ENCODE data around the gene UBE2V1. TPM values are rescaled to one million over a fixed set of nuclear protein-coding genes. Genes with fewer than 3 reads are reported as not detected.
"Not testable (repeated sequence)": the region's sequence is repeated elsewhere in the genome, so short reads cannot be mapped to it uniquely, and the experiment has no call there.

UBE2V1 gene
- total RNA-seq, 1 donor from 2014 or later: 109 TPM

- TF ChIP-seq, protein P1, sequence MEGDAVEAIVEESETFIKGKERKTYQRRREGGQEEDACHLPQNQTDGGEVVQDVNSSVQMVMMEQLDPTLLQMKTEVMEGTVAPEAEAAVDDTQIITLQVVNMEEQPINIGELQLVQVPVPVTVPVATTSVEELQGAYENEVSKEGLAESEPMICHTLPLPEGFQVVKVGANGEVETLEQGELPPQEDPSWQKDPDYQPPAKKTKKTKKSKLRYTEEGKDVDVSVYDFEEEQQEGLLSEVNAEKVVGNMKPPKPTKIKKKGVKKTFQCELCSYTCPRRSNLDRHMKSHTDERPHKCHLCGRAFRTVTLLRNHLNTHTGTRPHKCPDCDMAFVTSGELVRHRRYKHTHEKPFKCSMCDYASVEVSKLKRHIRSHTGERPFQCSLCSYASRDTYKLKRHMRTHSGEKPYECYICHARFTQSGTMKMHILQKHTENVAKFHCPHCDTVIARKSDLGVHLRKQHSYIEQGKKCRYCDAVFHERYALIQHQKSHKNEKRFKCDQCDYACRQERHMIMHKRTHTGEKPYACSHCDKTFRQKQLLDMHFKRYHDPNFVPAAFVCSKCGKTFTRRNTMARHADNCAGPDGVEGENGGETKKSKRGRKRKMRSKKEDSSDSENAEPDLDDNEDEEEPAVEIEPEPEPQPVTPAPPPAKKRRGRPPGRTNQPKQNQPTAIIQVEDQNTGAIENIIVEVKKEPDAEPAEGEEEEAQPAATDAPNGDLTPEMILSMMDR (conservative IDR thresholded peaks at IDR 0.05; ENCODE audit: low read depth, low read length): no peak
- DNase-seq (ENCODE audit: low read depth): no peak
- no peak overlapping the region for H3K4me3 ChIP-seq (ENCODE audit: low read depth, low read length)
These were observed 27.8 kb downstream of the UBE2V1 start for GRCh38 chr20:50085146-50085480.

DNA sequence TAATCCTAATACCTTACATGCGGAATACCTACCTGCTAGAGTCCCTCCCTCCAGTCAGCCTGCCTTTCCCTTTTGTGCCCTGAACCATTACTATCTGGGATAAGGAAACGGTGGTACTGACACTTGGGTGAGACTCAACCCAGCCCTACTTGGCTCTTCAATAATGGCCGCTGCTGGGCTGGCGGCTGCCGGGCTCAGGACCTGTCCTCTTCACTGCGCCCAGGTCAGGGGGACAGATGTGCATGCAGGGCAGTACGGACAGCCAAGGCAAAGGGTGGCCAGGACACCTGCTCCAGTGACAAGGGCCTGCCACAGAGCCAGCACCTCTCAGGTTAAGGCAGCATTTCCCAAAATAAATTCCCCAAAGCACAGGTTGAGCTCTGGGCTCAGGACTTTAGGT lies 29.9 kb downstream of the UBE2V1 start:
- H3K4me3 ChIP-seq (ENCODE audit: low read depth, low read length): no peak overlapping the region
- TF ChIP-seq, protein P1 (conservative IDR thresholded peaks at IDR 0.05; ENCODE audit: low read depth, low read length): no peak

GRCh38 chr20:50082056-50082455 lies 30.9 kb downstream of the UBE2V1 start:
- H3K4me3 ChIP-seq (ENCODE audit: low read depth, low read length); DNase-seq (ENCODE audit: low read depth): not testable (repeated sequence)

More for the DNA sequence above, 29.9 kb downstream of the UBE2V1 start:
- DNase-seq (ENCODE audit: low read depth): no peak

GRCh38 chr20:50077818-50078601 lies 34.9 kb downstream of the UBE2V1 start:
- TF ChIP-seq, protein P1 (conservative IDR thresholded peaks at IDR 0.05; ENCODE audit: low read depth, low read length): no peak
- no peak for DNase-seq (ENCODE audit: low read depth)
- no peak overlapping the region for H3K4me3 ChIP-seq (ENCODE audit: low read depth, low read length)

- DNase-seq (ENCODE audit: low read depth): no peak
- H3K4me3 ChIP-seq (ENCODE audit: low read depth, low read length): no peak overlapping the region
- TF ChIP-seq, protein P1 (conservative IDR thresholded peaks at IDR 0.05; ENCODE audit: low read depth, low read length): no peak
These were observed 39.5 kb downstream of the UBE2V1 start for GRCh38 chr20:50073500-50073899.

- DNase-seq (ENCODE audit: low read depth): no peak
- TF ChIP-seq, protein P1 (conservative IDR thresholded peaks at IDR 0.05; ENCODE audit: low read depth, low read length): peak; percentile 96
- peak overlapping the region; percentile 52 for H3K4me3 ChIP-seq (ENCODE audit: low read depth, low read length)
These were observed 41.7 kb downstream of the UBE2V1 start for GRCh38 chr20:50071039-50071888.

- no peak overlapping the region for H3K4me3 ChIP-seq (ENCODE audit: low read depth, low read length)
- TF ChIP-seq, protein P1 (conservative IDR thresholded peaks at IDR 0.05; ENCODE audit: low read depth, low read length): peak; percentile 3
- no peak for DNase-seq (ENCODE audit: low read depth)
These were observed 42.6 kb downstream of the UBE2V1 start for GRCh38 chr20:50070361-50070760.
